IPS DF 6.9 (cell line): ENCODE results near the gene TSPAN7.

ENCODE experiments used
- DNase-seq: peaks from one replicate; pipeline ENCODE4 v3.0.0-alpha.2; 2013; ENCODE audit warnings: low read depth, low spot score
- H3K27ac ChIP-seq: one replicate; pipeline ENCODE4 v1.5.1; 2013; ENCODE audit warnings: low read length, control low read depth
- H3K27me3 ChIP-seq: 2 replicates; pipeline ENCODE4 v1.6.1; 2013; ENCODE audit warnings: mild to moderate bottlenecking, low read length; ENCODE audit not compliant: control insufficient read depth, insufficient read depth
- H3K36me3 ChIP-seq: 2 replicates; pipeline ENCODE4 v1.6.1; 2013; ENCODE audit warnings: low read length; ENCODE audit not compliant: control insufficient read depth, insufficient read depth
- H3K4me1 ChIP-seq: 2 replicates; pipeline ENCODE4 v1.6.1; 2013; ENCODE audit warnings: low read length; ENCODE audit not compliant: control insufficient read depth, insufficient read depth
- H3K4me3 ChIP-seq: 2 replicates; pipeline ENCODE4 v1.5.1; 2013; ENCODE audit warnings: mild to moderate bottlenecking, low read length
- H3K9me3 ChIP-seq: 2 replicates; pipeline ENCODE4 v1.6.1; 2013; ENCODE audit warnings: low read length, inconsistent platforms; ENCODE audit not compliant: control insufficient read depth, insufficient read depth
- WGBS: extraction: QIAGEN DNeasy Blood & Tissue Kit; methylation state at CpG from one replicate; pipeline ENCODE4 v1.1.7; 2013; ENCODE audit warnings: mixed read lengths, missing lambda C conversion rate; ENCODE audit not compliant: insufficient read length, insufficient coverage; 5-methylcytosine and 5-hydroxymethylcytosine counted together

TSPAN7 gene

GRCh38 chrX:38561126-38561868 is at the start of gene TSPAN7:
Gene TSPAN7, plus strand, starts transcription at chrX:38561542. Its CDS starts 5 bp downstream, at chrX:38561547.
- Histone ChIP-seq H3K4me3 (peak within 1 kb of the TSS; percentile 42), H3K27me3 (no peaks in the 10 kb centered on the region), H3K36me3 (no peaks in the 10 kb centered on the region), H3K9me3 (no peaks in the 10 kb centered on the region), H3K27ac (no peak within 1 kb of the TSS), H3K4me1 (peaks cover 1% of the 10 kb centered on the region; the same call in 1 of the 2 replicates)
- WGBS: no CpG with 5 or more reads among the region's 78 CpGs
- no peak for DNase-seq

GRCh38 chrX:38513112-38513742 is 48.1 kb upstream of the TSPAN7 start:
- no peaks in the 10 kb centered on the region for H3K9me3 ChIP-seq
- H3K27ac ChIP-seq: no peak overlapping the region
- no CpG with 5 or more reads among the region's 5 CpGs for WGBS
- no peaks in the 10 kb centered on the region for H3K36me3 ChIP-seq
- no peak overlapping the region for H3K4me3 ChIP-seq
- no peaks in the 10 kb centered on the region for H3K27me3 ChIP-seq
- H3K4me1 ChIP-seq: no peaks in the 10 kb centered on the region
- no peak for DNase-seq

- Histone ChIP-seq H3K9me3 (no peaks in the 10 kb centered on the region), H3K27me3 (no peaks in the 10 kb centered on the region), H3K4me1 (no peaks in the 10 kb centered on the region), H3K27ac (no peak overlapping the region), H3K36me3 (no peaks in the 10 kb centered on the region), H3K4me3 (no peak overlapping the region)
- no peak for DNase-seq
These were observed 47.1 kb upstream of the TSPAN7 start for GRCh38 chrX:38514016-38514854.

- no peak overlapping the region for H3K4me3 ChIP-seq
- H3K4me1 ChIP-seq: no peaks in the 10 kb centered on the region
- H3K36me3 ChIP-seq: no peaks in the 10 kb centered on the region
- no peak overlapping the region for H3K27ac ChIP-seq
- no peak for DNase-seq
- no peaks in the 10 kb centered on the region for H3K27me3 ChIP-seq
- H3K9me3 ChIP-seq: no peaks in the 10 kb centered on the region
- WGBS: no CpG with 5 or more reads among the region's 1 CpG
These were observed 46.1 kb upstream of the TSPAN7 start for GRCh38 chrX:38515291-38515690.

DNA sequence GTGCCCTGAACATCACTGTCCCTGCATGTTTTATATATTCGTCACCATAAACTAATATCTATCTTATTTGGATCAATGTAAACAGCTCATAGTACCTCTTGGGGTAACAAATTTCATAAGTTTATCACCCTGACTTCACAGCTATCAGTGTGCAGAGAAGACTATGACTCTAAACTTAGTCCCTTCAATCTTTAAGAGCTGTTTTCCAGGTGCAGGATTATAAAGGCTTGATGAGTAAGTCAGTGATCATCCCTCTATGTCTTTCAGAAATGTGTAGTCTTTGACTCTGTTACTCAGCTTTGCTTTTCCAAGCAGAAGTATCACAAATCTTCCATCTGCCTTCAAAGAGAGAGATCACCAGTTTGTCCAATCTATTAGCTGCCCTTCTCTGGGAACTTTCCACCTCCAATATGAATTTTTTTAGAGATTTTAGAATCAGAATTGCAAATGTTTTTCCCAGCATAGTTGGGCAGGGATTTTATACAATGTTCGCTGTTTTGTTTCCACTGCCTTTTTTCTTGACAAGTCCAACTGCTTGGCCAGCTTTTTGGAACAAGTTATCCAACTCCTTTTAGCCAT is 45.1 kb upstream of the TSPAN7 start:
- no CpG with 5 or more reads among the region's 2 CpGs for WGBS
- H3K4me1 ChIP-seq: no peaks in the 10 kb centered on the region
- DNase-seq: no peak
- no peaks in the 10 kb centered on the region for H3K36me3 ChIP-seq
- H3K9me3 ChIP-seq: no peaks in the 10 kb centered on the region
- no peak overlapping the region for H3K4me3 ChIP-seq
- no peak overlapping the region for H3K27ac ChIP-seq
- no peaks in the 10 kb centered on the region for H3K27me3 ChIP-seq

DNA sequence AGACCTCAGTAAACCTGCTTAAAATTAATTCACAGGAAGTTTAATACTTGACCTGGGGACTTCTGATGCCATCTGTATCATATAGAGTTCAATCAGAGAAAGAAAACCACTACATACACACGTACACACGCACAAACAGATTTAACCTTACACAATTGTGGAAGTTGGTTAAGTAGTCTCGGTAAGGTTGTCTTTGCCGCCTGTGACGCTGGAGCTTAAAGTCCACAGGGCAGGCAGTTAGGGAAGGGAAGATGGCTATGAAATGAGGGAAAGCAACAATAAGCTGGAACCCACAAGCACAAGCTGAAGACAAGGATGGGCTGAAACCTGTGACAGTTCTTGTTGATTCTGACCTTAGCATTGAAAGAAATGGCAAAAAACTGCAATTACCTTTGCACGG is 41.7 kb upstream of the TSPAN7 start:
- Histone ChIP-seq H3K9me3 (no peaks in the 10 kb centered on the region), H3K27me3 (no peaks in the 10 kb centered on the region), H3K27ac (no peak overlapping the region), H3K4me3 (no peak overlapping the region), H3K36me3 (no peaks in the 10 kb centered on the region), H3K4me1 (no peaks in the 10 kb centered on the region)
- no peak for DNase-seq
- WGBS: no CpG with 5 or more reads among the region's 6 CpGs

- Histone ChIP-seq H3K27me3 (no peaks in the 10 kb centered on the region), H3K27ac (no peak overlapping the region), H3K4me3 (no peak overlapping the region), H3K9me3 (no peaks in the 10 kb centered on the region), H3K36me3 (no peaks in the 10 kb centered on the region), H3K4me1 (no peaks in the 10 kb centered on the region)
- no CpG with 5 or more reads among the region's 2 CpGs for WGBS
- DNase-seq: no peak
These were observed 23.2 kb upstream of the TSPAN7 start for GRCh38 chrX:38538134-38538533.

- Histone ChIP-seq H3K27ac (no peak overlapping the region), H3K27me3 (no peaks in the 10 kb centered on the region), H3K4me1 (no peaks in the 10 kb centered on the region), H3K36me3 (no peaks in the 10 kb centered on the region), H3K9me3 (no peaks in the 10 kb centered on the region), H3K4me3 (no peak overlapping the region)
- DNase-seq: no peak
- no CpG with 5 or more reads among the region's 1 CpG for WGBS
These were observed 21.6 kb upstream of the TSPAN7 start for GRCh38 chrX:38539748-38540147.

GRCh38 chrX:38548508-38548907 is 12.8 kb upstream of the TSPAN7 start:
- WGBS: no CpG with 5 or more reads among the region's 3 CpGs
- Histone ChIP-seq H3K36me3 (no peaks in the 10 kb centered on the region), H3K4me1 (no peaks in the 10 kb centered on the region), H3K27ac (no peak overlapping the region), H3K27me3 (no peaks in the 10 kb centered on the region), H3K9me3 (no peaks in the 10 kb centered on the region), H3K4me3 (no peak overlapping the region)
- no peak for DNase-seq

- Histone ChIP-seq H3K9me3 (no peaks in the 10 kb centered on the region), H3K4me1 (no peaks in the 10 kb centered on the region), H3K36me3 (no peaks in the 10 kb centered on the region), H3K27me3 (no peaks in the 10 kb centered on the region), H3K27ac (no peak overlapping the region), H3K4me3 (no peak overlapping the region)
- no peak for DNase-seq
- WGBS: no CpG with 5 or more reads among the region's 1 CpG
These were observed 8.6 kb upstream of the TSPAN7 start for GRCh38 chrX:38552721-38553120.
